GM18499 (cell line): ENCODE results near the gene ZNF600.
"Not testable (repeated sequence)": the region's sequence is repeated elsewhere in the genome, so short reads cannot be mapped to it uniquely, and the experiment has no call there.

Experiments used
- ATAC-seq: cut with Tn5 transposase; IDR thresholded peaks from one replicate; pipeline ENCODE4 v1.9.1; 2021; ENCODE audit warnings: moderate number of reproducible peaks; ENCODE audit not compliant: insufficient read depth, unreplicated experiment

The ZNF600 gene

GRCh38 chr19:52786464-52787354 is at the start of gene ZNF600:
TSS of gene ZNF600 (minus strand) at chr19:52786791. CDS start at chr19:52778888, 7,903 bp downstream.
- ATAC-seq, result not testable (repeated sequence)

GRCh38 chr19:52834289-52834688 is 47.7 kb upstream of the ZNF600 start:
- ATAC-seq, result not testable (repeated sequence)

DNA sequence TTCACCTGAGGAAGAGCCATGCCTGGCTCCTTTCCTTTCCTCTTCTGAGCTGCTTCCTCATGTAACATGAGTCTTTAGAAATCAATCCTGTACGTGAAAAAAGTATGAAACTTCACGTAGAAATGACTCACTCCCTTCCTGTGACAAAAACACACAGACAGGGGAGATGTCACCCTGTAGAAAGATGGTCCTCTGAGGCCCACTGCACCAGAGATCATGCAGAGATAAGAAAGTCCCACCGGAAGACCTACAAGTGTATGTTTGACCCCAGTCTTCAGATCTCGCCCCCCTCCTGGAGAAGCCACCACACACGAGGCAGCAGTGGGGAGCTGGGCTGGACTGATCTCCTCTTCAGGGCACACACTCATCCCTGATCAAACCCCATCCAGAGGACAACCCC is 47.0 kb upstream of the ZNF600 start:
- not testable (repeated sequence) for ATAC-seq

GRCh38 chr19:52829866-52830265 is 43.3 kb upstream of the ZNF600 start:
- not testable (repeated sequence) for ATAC-seq

DNA sequence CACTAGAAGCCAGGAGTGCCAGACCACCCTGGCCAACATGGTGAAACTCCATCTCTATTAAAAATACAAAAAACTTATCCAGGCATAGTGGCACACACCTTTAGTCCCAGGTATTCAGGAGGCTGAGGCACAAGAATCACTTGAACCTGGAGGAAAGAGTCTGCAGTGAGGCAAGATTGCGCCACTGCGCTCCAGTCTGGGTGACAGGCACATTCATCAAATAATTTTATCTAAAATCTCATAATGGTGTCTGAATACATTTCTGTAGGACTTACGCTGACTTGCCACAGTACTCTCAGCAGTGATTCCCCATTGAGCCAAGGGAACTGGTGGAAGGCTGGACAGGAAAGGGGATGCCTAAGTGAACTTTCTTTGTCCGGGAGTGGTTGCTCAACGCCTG is 39.2 kb upstream of the ZNF600 start:
- no peak for ATAC-seq

GRCh38 chr19:52823676-52824075 is 37.1 kb upstream of the ZNF600 start:
- ATAC-seq, result no peak

DNA sequence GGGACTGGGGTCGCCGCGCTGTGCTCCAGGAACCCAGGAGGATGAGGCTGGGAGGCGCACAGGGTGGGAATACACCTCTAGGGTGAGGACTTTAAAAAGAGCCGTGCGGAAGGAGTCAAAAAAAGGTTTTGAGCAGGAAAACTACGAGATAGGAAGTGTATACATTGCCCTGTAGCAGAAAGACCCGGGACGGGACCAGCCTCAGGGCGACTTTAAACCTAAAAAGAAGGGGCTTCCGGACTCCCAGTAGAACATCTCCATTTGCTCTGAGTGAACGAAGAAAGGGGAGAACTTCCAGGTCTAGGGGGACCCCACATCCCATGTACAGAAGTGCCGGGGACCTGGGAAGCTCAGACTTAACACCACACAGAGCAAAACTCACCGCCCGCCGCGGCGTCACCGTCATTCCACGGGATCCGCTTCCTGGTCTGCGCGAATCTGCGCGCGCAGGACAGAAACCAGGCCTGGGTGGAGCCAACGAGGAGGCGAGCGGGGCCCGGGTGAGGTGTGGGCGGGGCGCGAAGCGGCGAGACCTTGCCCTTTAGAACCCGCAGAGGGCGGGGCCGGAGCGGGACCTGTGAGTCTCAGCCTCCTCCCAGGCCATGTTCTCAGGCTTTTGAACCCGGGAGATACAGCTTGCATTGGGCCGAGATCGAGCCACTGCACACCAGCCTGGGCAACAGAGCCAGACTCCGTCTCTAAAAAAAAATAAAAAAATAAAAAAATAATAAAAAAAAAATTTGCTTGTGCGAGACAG is 34.8 kb upstream of the ZNF600 start, which contains the start of gene ZNF28:
TSS of gene ZNF28 (minus strand) at position 430 of the 757 bp plus-strand sequence. CDS start 3,675 bp downstream, outside the sequence.
- ATAC-seq, result not testable (repeated sequence)

GRCh38 chr19:52820472-52821203 is 34.0 kb upstream of the ZNF600 start:
- ATAC-seq, result not testable (repeated sequence)

- ATAC-seq, result no peak
Measured at GRCh38 chr19:52809801-52810200, 23.2 kb upstream of the ZNF600 start.

DNA sequence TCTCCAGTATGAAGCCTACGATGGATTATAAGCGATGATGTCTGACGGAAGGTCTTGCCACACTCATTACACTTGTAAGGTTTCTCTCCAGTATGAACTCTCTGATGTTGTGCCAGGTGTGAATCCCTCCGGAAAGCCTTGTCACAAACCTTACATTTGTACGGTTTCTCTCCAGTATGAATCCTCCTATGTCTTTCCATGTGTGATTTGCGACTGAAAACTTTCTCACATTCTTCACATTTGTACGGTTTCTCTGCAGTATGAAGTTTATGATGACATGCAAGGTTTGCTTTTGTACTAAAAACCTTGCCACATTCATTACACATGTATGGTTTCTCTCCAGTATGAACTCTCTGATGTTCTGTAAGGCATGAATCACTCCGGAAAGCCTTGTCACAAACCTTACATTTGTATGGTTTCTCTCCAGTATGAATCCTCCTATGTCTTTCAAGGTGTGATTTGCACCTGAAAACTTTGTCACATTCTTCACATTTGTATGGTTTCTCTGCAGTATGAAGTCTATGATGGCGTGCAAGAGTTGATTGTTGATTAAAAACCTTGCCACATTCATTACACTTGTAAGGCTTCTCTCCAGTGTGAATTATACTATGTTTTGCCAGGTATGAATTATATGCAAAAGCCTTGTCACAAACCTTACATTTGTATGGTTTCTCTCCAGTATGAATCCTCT is 13.5 kb upstream of the ZNF600 start:
- ATAC-seq, result not testable (repeated sequence)

- no peak for ATAC-seq
Measured at GRCh38 chr19:52789440-52789839, 2.8 kb upstream of the ZNF600 start.

DNA sequence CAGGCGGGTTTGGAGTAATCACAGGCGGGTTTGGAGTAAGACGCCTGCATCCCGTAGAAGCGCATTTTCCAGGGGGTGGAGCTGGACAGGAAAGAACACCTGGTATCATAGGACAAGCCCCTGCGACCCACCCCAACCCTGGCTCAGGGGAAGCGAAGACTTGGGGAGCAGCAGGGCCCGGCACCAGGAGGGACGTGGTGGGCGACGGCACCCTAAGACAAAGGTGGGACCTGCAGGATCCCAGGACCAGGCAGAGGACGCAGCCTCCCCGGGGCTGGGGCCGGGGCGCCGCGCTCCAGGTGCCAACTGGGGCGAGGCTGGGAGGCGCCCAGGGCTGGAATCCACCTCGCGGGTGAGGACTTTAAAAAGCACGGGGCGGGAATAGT is 520 bp downstream of the ZNF600 start:
- ATAC-seq, result no peak

GRCh38 chr19:52785506-52785905 is 1.1 kb downstream of the ZNF600 start:
- ATAC-seq, result no peak

DNA sequence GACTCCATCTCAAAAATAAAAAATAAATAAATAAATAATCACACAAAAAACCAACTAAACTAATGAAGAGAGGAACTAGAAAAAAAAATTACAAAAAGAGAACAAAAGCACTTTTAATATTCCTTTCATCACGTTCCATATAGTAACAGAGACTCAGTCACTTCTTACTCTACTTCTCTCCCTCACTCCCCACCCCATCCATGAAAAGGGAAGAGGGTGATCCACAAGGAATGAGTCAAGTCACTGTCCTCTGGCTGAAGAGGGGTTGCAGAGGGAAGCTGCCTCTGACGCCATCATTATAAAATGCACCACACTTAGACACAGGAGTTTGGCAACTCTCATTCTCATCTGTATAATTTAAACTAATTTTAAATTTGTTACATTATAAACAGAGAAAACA is 3.7 kb downstream of the ZNF600 start:
- ATAC-seq, result not testable (repeated sequence)

GRCh38 chr19:52778811-52779210 is 7.8 kb downstream of the ZNF600 start:
- ATAC-seq, result no peak

GRCh38 chr19:52756447-52756846 is 30.1 kb downstream of the ZNF600 start:
- ATAC-seq, result not testable (repeated sequence)

DNA sequence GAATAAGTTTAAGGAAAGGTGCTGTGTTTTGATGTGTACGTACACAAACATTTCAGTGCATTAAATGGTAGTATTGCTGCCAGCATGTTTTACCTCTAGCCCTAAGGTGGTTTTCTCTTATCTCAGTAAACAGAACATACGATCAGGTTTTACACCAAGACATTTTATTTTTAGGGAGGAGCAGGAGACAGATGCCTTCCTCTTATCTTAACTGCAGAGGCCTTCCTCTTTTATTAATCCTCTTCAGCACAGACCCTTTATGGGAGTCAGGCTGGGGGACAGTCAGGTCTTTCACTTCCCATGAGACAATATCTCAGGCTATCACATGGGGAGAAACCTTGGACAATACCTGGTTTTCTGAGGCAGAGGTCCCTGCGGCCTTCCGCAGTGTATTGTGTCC is 36.8 kb downstream of the ZNF600 start:
- no peak for ATAC-seq

DNA sequence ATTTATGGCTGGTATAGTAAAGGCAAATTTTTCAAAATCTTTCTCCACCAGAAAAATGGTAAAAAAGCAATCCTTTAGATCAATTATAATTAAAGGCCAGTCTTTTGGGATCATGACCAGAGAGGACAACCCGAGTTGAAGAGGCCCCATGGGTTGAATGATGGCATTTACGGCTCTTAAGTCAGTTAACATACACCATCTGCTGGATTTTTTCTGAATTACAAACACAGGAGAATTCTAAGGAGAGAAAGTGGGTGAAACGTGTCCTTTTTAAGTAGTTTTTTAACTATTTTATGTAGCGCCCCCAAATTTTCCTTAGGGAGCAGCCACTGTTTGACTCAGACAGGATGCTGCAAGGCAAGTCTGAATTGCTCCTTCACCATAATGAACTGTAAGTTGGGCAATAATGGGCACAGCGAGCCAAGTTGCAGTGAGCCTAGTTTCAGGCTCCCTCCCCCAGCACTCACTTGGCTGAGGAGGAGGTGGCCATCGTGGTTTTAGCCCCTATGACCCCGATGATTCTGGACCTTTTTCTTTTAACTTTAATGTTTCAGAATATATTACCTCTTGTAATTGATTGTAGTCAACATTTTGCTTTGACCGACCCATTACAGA is 38.1 kb downstream of the ZNF600 start:
- ATAC-seq, result no peak

DNA sequence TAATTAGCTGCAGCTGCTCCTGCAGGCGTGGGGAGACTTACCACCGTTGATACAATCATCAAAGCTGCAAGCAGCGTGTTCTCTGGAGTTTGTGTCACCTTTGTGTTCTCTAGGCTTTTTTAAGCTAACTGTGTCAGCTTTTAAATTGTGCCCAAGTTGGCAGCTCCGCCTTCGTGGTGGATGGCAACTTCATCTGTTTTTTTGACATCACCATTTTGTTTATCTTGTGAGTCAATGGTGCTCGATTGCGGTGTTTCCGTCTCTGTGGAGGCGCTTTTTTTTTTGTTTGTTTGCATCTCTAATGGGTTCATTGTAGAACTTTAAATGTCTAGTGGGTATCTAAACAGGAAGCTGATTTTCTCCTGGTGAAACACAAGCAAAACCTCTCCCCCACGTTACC is 40.7 kb downstream of the ZNF600 start:
- not testable (repeated sequence) for ATAC-seq
